Measurements from ENCODE around the gene MYOT. TPM values are rescaled to one million over a fixed set of nuclear protein-coding genes. Genes with fewer than 3 reads are reported as not detected.
"Not testable (repeated sequence)": the region's sequence is repeated elsewhere in the genome, so short reads cannot be mapped to it uniquely, and the experiment has no call there.

The MYOT gene
- total RNA-seq, 1 donor from 2014 or later = not detected

DNA sequence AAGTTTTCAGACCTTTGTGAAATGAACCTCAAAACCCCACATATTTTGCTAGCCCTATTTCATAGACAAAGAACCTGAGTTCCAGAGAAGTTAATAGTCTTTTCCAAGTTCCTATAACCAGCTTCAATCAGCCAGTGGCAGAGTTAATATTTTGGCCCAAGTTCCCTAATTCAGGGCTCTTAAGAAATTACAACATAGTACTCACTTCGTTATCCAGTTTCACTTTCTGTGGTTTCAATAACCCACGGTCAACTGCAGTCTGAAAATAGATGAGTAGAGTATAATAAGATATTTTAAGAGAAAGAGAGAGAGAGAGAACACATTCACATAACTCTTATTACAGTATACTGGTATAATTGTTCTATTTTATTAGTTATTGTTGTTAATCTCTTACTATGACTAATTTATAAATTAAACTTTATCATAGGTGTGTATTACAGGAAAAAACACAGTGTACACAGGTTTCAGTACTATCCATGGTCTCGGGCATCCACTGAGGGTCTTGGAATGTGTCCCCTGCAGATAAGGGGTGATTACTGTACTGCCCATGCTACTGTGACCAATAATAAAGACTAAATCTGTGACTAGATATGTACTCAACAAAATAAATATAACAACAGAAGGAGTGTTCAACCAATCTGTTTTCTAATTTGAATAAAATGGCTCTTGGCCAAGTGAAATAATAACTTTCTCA, 9.3 kb upstream of the MYOT start:
- TF ChIP-seq, protein P1, sequence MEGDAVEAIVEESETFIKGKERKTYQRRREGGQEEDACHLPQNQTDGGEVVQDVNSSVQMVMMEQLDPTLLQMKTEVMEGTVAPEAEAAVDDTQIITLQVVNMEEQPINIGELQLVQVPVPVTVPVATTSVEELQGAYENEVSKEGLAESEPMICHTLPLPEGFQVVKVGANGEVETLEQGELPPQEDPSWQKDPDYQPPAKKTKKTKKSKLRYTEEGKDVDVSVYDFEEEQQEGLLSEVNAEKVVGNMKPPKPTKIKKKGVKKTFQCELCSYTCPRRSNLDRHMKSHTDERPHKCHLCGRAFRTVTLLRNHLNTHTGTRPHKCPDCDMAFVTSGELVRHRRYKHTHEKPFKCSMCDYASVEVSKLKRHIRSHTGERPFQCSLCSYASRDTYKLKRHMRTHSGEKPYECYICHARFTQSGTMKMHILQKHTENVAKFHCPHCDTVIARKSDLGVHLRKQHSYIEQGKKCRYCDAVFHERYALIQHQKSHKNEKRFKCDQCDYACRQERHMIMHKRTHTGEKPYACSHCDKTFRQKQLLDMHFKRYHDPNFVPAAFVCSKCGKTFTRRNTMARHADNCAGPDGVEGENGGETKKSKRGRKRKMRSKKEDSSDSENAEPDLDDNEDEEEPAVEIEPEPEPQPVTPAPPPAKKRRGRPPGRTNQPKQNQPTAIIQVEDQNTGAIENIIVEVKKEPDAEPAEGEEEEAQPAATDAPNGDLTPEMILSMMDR (IDR thresholded peaks at IDR 0.05; ENCODE audit: insufficient read depth, low read depth, low read length) = no peak
- no peak for TF ChIP-seq EZH2 (IDR thresholded peaks at IDR 0.05; ENCODE audit: insufficient read depth, low read length)
- DNase-seq (ENCODE audit: low read depth) (peak; percentile 27), FAIRE-seq (no peak)
- Histone ChIP-seq H3K9ac (ENCODE audit: low read length) (no peak overlapping the region), H3K4me2 (ENCODE audit: low read length) (no peak overlapping the region), H3K79me2 (ENCODE audit: insufficient read depth, low read length) (no peaks in the 10 kb centered on the region), H2AFZ (ENCODE audit: low read depth, low read length) (no peak overlapping the region), H4K20me1 (ENCODE audit: insufficient read depth, low read length) (no peaks in the 10 kb centered on the region), H3K27me3 (ENCODE audit: insufficient read depth, low read length) (no peaks in the 10 kb centered on the region), H3K4me3 (ENCODE audit: insufficient read depth, low read depth, low read length) (no peak overlapping the region), H3K27ac (ENCODE audit: low read depth, low read length) (no peak overlapping the region), H3K9me3 (ENCODE audit: insufficient read depth, low read depth, low read length) (no peaks in the 10 kb centered on the region), H3K36me3 (ENCODE audit: insufficient read depth, low read length) (no peaks in the 10 kb centered on the region), H3K4me1 (ENCODE audit: insufficient read depth, low read length) (no peaks in the 10 kb centered on the region)
- no peaks in the 10 kb centered on the region for H3K36me3 Mint-ChIP-seq (ENCODE audit: low read depth, unreplicated experiment)
- H3K4me1 Mint-ChIP-seq (ENCODE audit: low read depth, unreplicated experiment) = peaks cover 4% of the 10 kb centered on the region
- no peaks in the 10 kb centered on the region for H3K27me3 Mint-ChIP-seq (ENCODE audit: low read depth, unreplicated experiment)
- no peak overlapping the region for H3K4me3 Mint-ChIP-seq (ENCODE audit: unreplicated experiment)
- no peak overlapping the region for H3K27ac Mint-ChIP-seq (ENCODE audit: unreplicated experiment)
- no peaks in the 10 kb centered on the region for H3K9me3 Mint-ChIP-seq (ENCODE audit: unreplicated experiment)

DNA sequence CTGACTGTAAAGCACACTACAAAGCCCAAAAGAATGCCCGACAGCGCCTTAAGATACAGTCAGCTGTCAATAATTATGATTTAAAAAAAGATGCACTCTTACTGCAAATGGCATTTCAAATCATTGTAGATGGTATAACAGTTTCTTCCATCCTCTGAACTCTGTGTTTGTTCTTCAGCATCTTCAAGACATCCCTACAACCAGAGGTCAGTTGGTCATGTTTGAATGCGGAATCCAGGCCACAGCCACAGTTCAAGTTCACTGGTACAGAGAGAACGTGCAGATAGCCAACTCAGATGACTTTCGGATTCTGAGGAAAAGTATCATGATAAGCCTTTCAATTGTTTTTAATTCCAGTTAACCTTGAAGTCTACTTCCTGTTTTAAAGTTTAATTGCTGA, 8.7 kb upstream of the MYOT start:
- Histone ChIP-seq H3K4me1 (ENCODE audit: insufficient read depth, low read length) (no peaks in the 10 kb centered on the region), H3K9ac (ENCODE audit: low read length) (no peak overlapping the region), H3K79me2 (ENCODE audit: insufficient read depth, low read length) (no peaks in the 10 kb centered on the region), H3K4me3 (ENCODE audit: insufficient read depth, low read depth, low read length) (no peak overlapping the region), H3K4me2 (ENCODE audit: low read length) (no peak overlapping the region), H2AFZ (ENCODE audit: low read depth, low read length) (no peak overlapping the region), H4K20me1 (ENCODE audit: insufficient read depth, low read length) (no peaks in the 10 kb centered on the region), H3K27ac (ENCODE audit: low read depth, low read length) (no peak overlapping the region), H3K36me3 (ENCODE audit: insufficient read depth, low read length) (no peaks in the 10 kb centered on the region), H3K9me3 (ENCODE audit: insufficient read depth, low read depth, low read length) (no peaks in the 10 kb centered on the region), H3K27me3 (ENCODE audit: insufficient read depth, low read length) (no peaks in the 10 kb centered on the region)
- no peaks in the 10 kb centered on the region for H3K9me3 Mint-ChIP-seq (ENCODE audit: unreplicated experiment)
- no peaks in the 10 kb centered on the region for H3K36me3 Mint-ChIP-seq (ENCODE audit: low read depth, unreplicated experiment)
- DNase-seq (ENCODE audit: low read depth) (no peak), FAIRE-seq (no peak)
- TF ChIP-seq, protein P1 (IDR thresholded peaks at IDR 0.05; ENCODE audit: insufficient read depth, low read depth, low read length) = no peak
- no peak for TF ChIP-seq EZH2 (IDR thresholded peaks at IDR 0.05; ENCODE audit: insufficient read depth, low read length)
- H3K27ac Mint-ChIP-seq (ENCODE audit: unreplicated experiment) = no peak overlapping the region
- H3K4me3 Mint-ChIP-seq (ENCODE audit: unreplicated experiment) = no peak overlapping the region
- peaks cover 4% of the 10 kb centered on the region for H3K4me1 Mint-ChIP-seq (ENCODE audit: low read depth, unreplicated experiment)
- H3K27me3 Mint-ChIP-seq (ENCODE audit: low read depth, unreplicated experiment) = no peaks in the 10 kb centered on the region

DNA sequence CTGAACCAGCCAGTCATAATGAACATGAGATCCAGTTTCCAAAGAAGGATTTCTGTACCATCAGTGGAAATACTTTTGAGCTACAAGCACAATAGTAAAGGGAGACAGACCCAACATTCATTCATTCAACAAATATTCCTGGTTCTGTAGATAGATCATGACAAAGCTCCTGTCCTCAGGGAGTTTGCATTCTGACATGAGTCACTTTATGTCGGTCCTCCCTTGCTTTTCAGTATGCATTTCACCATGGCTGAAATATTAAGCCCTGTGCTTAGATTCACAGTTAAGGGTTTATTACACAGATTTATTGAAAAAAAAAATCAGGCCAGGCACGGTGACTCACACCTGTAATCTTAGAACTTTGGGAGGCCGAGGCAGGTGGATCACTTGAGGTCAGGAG, 5.4 kb upstream of the MYOT start:
- Histone ChIP-seq H3K27ac (ENCODE audit: low read depth, low read length) (no peak overlapping the region), H3K79me2 (ENCODE audit: insufficient read depth, low read length) (no peaks in the 10 kb centered on the region), H3K9me3 (ENCODE audit: insufficient read depth, low read depth, low read length) (no peaks in the 10 kb centered on the region), H2AFZ (ENCODE audit: low read depth, low read length) (no peak overlapping the region), H3K4me3 (ENCODE audit: insufficient read depth, low read depth, low read length) (no peak overlapping the region), H3K27me3 (ENCODE audit: insufficient read depth, low read length) (no peaks in the 10 kb centered on the region), H3K9ac (ENCODE audit: low read length) (no peak overlapping the region), H3K4me2 (ENCODE audit: low read length) (no peak overlapping the region), H4K20me1 (ENCODE audit: insufficient read depth, low read length) (no peaks in the 10 kb centered on the region), H3K4me1 (ENCODE audit: insufficient read depth, low read length) (no peaks in the 10 kb centered on the region), H3K36me3 (ENCODE audit: insufficient read depth, low read length) (no peaks in the 10 kb centered on the region)
- no peak for FAIRE-seq
- TF ChIP-seq EZH2 (IDR thresholded peaks at IDR 0.05; ENCODE audit: insufficient read depth, low read length) = no peak
- TF ChIP-seq, protein P1 (IDR thresholded peaks at IDR 0.05; ENCODE audit: insufficient read depth, low read depth, low read length) = no peak
- Mint-ChIP-seq H3K4me3 (ENCODE audit: unreplicated experiment) (no peak overlapping the region), H3K4me1 (ENCODE audit: low read depth, unreplicated experiment) (no peaks in the 10 kb centered on the region), H3K27ac (ENCODE audit: unreplicated experiment) (no peak overlapping the region), H3K9me3 (ENCODE audit: unreplicated experiment) (no peaks in the 10 kb centered on the region), H3K27me3 (ENCODE audit: low read depth, unreplicated experiment) (peaks cover 3% of the 10 kb centered on the region), H3K36me3 (ENCODE audit: low read depth, unreplicated experiment) (no peaks in the 10 kb centered on the region)
- no peak for DNase-seq (ENCODE audit: low read depth)

DNA sequence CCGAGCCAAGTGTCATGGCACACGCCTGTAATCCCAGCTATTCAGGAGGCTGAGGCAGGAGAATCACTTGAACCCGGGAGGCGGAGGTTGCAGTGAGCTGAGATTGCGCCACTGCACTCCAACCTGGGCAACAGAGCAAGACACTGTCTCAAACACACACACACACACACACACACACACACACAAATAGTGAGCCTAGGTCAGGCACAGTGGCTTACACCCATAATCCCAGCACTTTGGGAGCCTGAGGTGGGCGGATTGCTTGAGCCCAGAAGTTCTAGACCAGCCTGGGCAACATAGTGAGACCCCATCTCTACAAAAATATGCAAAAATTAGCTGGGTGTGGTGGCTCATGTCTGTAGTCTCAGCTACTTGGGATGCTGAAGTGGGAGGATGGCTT, 4.0 kb upstream of the MYOT start:
- not testable (repeated sequence) for H3K9me3 ChIP-seq (ENCODE audit: insufficient read depth, low read depth, low read length); H3K27me3 Mint-ChIP-seq (ENCODE audit: low read depth, unreplicated experiment); FAIRE-seq; H3K27me3 ChIP-seq (ENCODE audit: insufficient read depth, low read length); H3K36me3 ChIP-seq (ENCODE audit: insufficient read depth, low read length); H2AFZ ChIP-seq (ENCODE audit: low read depth, low read length); DNase-seq (ENCODE audit: low read depth); H3K9me3 Mint-ChIP-seq (ENCODE audit: unreplicated experiment); H3K4me1 ChIP-seq (ENCODE audit: insufficient read depth, low read length); H3K4me3 ChIP-seq (ENCODE audit: insufficient read depth, low read depth, low read length); H3K27ac ChIP-seq (ENCODE audit: low read depth, low read length); H3K79me2 ChIP-seq (ENCODE audit: insufficient read depth, low read length); H3K4me2 ChIP-seq (ENCODE audit: low read length); H4K20me1 ChIP-seq (ENCODE audit: insufficient read depth, low read length); H3K4me3 Mint-ChIP-seq (ENCODE audit: unreplicated experiment); H3K9ac ChIP-seq (ENCODE audit: low read length); H3K36me3 Mint-ChIP-seq (ENCODE audit: low read depth, unreplicated experiment); H3K27ac Mint-ChIP-seq (ENCODE audit: unreplicated experiment); H3K4me1 Mint-ChIP-seq (ENCODE audit: low read depth, unreplicated experiment)
